Testis (tissue), 3 donors: ENCODE measurements around the gene ADM5. TPM values are rescaled to one million over a fixed set of nuclear protein-coding genes. Genes with fewer than 3 reads are reported as not detected.

Experiments
- DNase-seq: peaks from one replicate; pipeline ENCODE4 v3.0.0-alpha.2; 2019
- H3K27ac ChIP-seq, 2 donors: fragments of 200-600 bp; sonication (generic); one replicate each; pipeline ENCODE4 v1.5.1; 2019
- H3K27me3 ChIP-seq: fragments of 200-600 bp; sonication (generic); one replicate; pipeline ENCODE4 v1.5.1; 2019
- H3K36me3 ChIP-seq: fragments of 200-600 bp; sonication (generic); one replicate; pipeline ENCODE4 v1.5.1; 2017; ENCODE audit warnings: low read depth; ENCODE audit errors: missing control alignments
- H3K4me1 ChIP-seq: fragments of 200-600 bp; sonication (generic); one replicate; pipeline ENCODE4 v1.5.1; 2019
- H3K4me3 ChIP-seq, 2 donors: fragments of 200-600 bp; sonication (generic); one replicate each; pipeline ENCODE4 v1.5.1; 2017 to 2019
- H3K9me3 ChIP-seq: fragments of 200-600 bp; sonication (generic); one replicate; pipeline ENCODE4 v1.5.1; 2017
- CTCF ChIP-seq, 3 experiments: fragments of 450-650 bp in 2 of 3; fragments of 200-600 bp in 1 of 3; sonication (generic) in 1 of 3; IDR thresholded peaks; one replicate each; pipeline ENCODE4 v1.5.1; 2016 to 2019; ENCODE audit warnings: antibody characterized with exemption in 3 of 3, mild to moderate bottlenecking in 2 of 3, moderate library complexity in 1 of 3
- POLR2A ChIP-seq: fragments of 450-650 bp; IDR thresholded peaks from one replicate; pipeline ENCODE4 v1.6.1; 2017; ENCODE audit warnings: antibody characterized with exemption, mild to moderate bottlenecking, moderate library complexity
- WGBS, 2 donors: methylation state at CpG; one replicate each; pipeline ENCODE4 v1.1.5; 2018; 5-methylcytosine and 5-hydroxymethylcytosine counted together
- intact Hi-C: fragments of 100-400 bp; cut with DNase I; formaldehyde crosslinking; loops from one replicate; pipeline ENCODE4 v1.15.1; 2023; ENCODE audit warnings: low total_unique reads
- polyA plus RNA-seq: library from polyadenylated mRNA; stranded (reverse); fragments of 350-450 nt; fragmentation: Illumina TruSeq; extraction: RNeasy Lipid Tissue Mini Kit (QIAGEN cat#74804); gene quantifications from one replicate; pipeline ENCODE4 v1.2.3, GENCODE V29; 2014; ENCODE audit warnings: low read depth, low replicate concordance; ENCODE audit not compliant: insufficient read depth
- total RNA-seq, 2 donors: library from RNA; depleted of rRNA; stranded (reverse); fragments of >200 nt; gene quantifications; one replicate each; pipeline ENCODE4 v1.2.3, GENCODE V29; 2016

The ADM5 gene
- total and polyA plus RNA-seq, 3 donors from 2014 or later: 2.2 to 5.0 (median 2.9) TPM

- TF ChIP-seq CTCF (IDR thresholded peaks at IDR 0.05): peak; percentile 18 to 42 (median 25)
- no peak for TF ChIP-seq POLR2A
- 1% methylated on average over 48 to 49 of the region's 53 CpGs for WGBS, 2 donors
- H3K4me1 ChIP-seq: peaks cover 10% of the 10 kb centered on the region
- H3K27ac ChIP-seq: peak overlapping the region; percentile 83 to 85
- DNase-seq: peak; percentile 93
- no peaks in the 10 kb centered on the region for H3K36me3 ChIP-seq
- intact Hi-C loops: no loop called here
- no peaks in the 10 kb centered on the region for H3K27me3 ChIP-seq
- H3K4me3 ChIP-seq: peak overlapping the region; percentile 61 to 78
- H3K9me3 ChIP-seq: no peaks in the 10 kb centered on the region
These were observed 25.0 kb upstream of the ADM5 start for GRCh38 chr19:49664171-49665035.

GRCh38 chr19:49665036-49665350 lies 24.4 kb upstream of the ADM5 start:
- no peaks in the 10 kb centered on the region for H3K36me3 ChIP-seq
- H3K4me3 ChIP-seq: peak overlapping the region; percentile 61 to 78
- DNase-seq: no peak
- H3K27ac ChIP-seq: peak overlapping the region; percentile 83 to 85
- WGBS, 2 donors: 0 to 1% methylated on average over 7 of the region's 7 CpGs
- no peak for TF ChIP-seq CTCF (IDR thresholded peaks at IDR 0.05)
- no peak for TF ChIP-seq POLR2A
- peaks cover 10% of the 10 kb centered on the region for H3K4me1 ChIP-seq
- no peaks in the 10 kb centered on the region for H3K27me3 ChIP-seq
- intact Hi-C loops: no loop called here
- no peaks in the 10 kb centered on the region for H3K9me3 ChIP-seq

GRCh38 chr19:49665351-49666119 lies 23.9 kb upstream of the ADM5 start, which contains the start of the genes BCL2L12 and IRF3:
TSS of gene BCL2L12 (plus strand) at chr19:49665933. CDS start at chr19:49666693, 760 bp downstream.
TSS of gene IRF3 (minus strand) at chr19:49665857. CDS start at chr19:49664838, 1,019 bp downstream.
- Histone ChIP-seq H3K36me3 (no peaks in the 10 kb centered on the region), H3K27ac (peak within 1 kb of the TSS; percentile 83 to 85), H3K9me3 (no peaks in the 10 kb centered on the region), H3K4me3 (peak within 1 kb of the TSS; percentile 61 to 78), H3K4me1 (peaks cover 10% of the 10 kb centered on the region), H3K27me3 (no peaks in the 10 kb centered on the region)
- WGBS, 2 donors: 1% methylated on average over 50 of the region's 50 CpGs
- DNase-seq: peak; percentile 97
- intact Hi-C loops: no loop called here
- TF ChIP-seq CTCF (IDR thresholded peaks at IDR 0.05): no peak
- TF ChIP-seq POLR2A: peak; percentile 31

- Histone ChIP-seq H3K9me3 (no peaks in the 10 kb centered on the region), H3K36me3 (no peaks in the 10 kb centered on the region), H3K4me3 (peak overlapping the region; percentile 61 to 78), H3K27ac (peak overlapping the region; percentile 50 to 85), H3K4me1 (peaks cover 10% of the 10 kb centered on the region), H3K27me3 (no peaks in the 10 kb centered on the region)
- 0 to 1% methylated on average over 9 of the region's 9 CpGs for WGBS, 2 donors
- intact Hi-C loops: no loop called here
- TF ChIP-seq POLR2A (no peak), CTCF (IDR thresholded peaks at IDR 0.05) (no peak)
- no peak for DNase-seq
These were observed 23.3 kb upstream of the ADM5 start for GRCh38 chr19:49666120-49666444.
